Amniotic stem cell (primary cell): ENCODE results near the gene RAB36.

ENCODE experiments used
- DNase-seq: peaks from one replicate; lab custom pipeline; 2025; lab: John Stamatoyannopoulos, UW

RAB36 gene

DNA sequence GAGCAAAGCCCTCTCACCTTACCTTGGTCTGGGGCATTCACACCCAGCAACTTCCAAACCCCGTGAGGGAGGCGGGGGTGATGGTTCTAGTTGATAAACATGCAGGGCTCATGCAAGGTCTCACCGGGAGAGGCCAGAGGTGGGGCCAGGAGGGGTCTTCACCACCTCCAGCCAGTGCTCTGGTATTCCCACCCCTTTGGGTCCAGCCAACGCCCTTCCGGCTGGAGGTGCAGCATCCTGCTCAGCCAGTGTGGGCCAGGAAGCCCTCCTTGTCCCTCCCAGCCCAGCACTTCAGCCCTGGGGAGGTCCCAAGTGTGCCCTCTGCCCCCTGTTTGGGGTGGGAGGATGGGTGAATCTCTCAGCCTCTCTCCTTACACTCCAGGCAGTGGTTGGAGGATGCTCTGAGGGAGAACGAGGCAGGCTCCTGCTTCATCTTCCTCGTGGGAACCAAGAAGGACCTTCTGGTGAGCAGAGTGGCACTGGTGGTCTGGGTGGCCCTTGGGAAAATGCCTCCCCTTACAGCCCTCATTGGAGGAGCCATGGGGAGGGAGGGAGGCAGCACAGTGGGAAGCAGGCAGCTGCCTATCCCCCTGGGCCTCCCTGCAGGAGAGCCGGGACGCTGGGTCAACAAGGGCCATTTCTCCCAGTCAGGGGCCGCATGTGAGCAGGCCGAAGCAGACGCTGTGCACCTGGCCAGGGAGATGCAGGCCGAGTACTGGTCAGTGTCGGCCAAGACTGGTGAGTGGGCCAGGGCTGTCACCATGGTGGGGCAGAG lies 13.4 kb downstream of the RAB36 start:
- DNase-seq = no peak

DNA sequence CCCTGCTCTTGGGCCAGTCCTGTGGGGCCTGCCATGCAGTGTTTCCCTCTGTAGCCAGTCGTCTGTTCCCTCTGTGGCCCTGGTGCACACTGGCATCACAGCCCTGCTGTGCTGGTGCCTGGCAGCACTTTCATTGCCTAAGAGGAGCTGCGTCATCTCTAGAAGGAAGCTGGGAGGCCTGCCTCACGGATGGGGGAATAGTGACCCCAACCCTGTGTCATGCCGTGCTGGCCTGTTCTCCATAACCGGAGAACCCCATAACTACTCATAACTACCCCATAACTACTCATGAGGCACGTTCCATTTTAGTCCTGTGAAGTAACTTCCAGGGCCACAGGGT lies 14.0 kb downstream of the RAB36 start:
- no peak for DNase-seq

DNA sequence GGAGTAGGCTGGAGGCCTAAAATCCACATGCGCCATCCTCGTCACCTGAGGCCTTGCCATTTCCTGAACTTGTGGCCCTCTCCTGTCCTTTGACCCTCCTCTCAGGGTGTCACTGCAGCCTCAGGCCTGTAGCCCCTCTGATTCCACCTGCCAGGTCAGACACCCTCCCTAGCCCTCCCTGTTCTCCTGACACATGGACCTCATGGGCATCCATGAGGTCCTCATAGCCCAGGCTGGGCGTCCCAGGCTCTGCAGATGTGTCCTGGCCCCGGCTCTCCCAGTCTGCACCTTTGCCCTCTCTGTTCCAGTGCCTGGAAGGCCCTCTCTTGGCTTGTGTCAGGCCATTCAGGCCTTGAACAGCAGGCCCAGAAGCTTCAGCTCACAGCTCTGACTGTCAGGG lies 15.8 kb downstream of the RAB36 start:
- DNase-seq = no peak

DNA sequence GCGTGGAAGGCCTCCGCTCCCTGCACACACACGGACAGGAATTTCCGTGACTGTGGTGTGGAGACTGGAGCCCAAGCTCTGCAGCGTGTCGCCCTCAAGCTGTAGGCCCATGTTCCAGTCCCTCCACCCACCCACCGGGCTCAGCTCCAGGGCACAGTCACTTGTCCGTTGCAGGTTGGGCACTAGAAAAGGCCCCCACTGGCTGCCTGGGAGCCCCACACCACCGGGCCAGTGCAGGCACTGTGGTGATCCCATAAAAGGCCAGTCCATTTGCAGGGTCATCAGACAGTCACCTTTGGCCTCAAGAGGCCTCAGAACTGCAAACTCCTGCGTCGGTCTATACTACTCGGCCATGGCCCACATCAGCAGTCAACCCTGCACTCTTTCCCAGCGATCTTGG lies 16.3 kb downstream of the RAB36 start:
- DNase-seq = no peak

DNA sequence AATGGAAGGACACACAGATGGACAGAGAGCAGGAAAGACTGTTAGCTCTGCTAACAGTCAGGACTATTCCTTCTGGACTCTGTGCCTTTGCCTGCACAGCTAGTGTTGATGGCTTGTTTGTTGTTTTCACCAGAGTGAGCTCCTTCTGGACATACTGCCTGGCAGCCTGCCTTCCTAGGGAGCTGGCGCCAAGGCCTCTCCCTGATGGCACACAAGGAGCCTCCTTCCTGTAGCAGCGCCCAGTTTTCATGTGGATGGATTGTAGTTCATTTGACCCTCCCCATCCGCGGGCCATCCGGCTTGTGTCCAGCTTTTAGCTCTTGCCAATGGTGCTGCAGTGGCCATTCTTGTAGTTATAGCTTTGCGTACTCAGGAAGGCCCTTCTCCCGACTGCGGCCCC lies 18.4 kb downstream of the RAB36 start:
- no peak for DNase-seq

DNA sequence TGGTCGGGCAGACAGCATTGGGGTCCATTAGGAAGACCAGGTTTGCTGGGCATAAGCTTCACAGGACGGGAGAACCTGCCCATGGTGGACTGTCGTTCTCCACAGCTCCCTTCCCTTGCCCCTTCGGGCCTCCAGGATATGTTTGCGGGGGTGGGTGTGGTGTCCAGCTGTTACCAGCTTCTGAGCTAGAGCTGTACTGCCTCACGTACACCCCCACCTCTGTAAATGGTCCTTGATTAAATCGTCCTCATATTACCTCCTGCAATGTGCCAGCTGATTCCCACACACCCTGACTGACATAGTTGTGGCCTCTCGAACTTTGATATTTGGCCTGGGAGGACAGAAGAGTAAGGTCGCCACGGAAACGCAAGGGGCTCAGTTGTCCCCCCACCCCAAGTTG lies 18.8 kb downstream of the RAB36 start:
- no peak for DNase-seq

DNA sequence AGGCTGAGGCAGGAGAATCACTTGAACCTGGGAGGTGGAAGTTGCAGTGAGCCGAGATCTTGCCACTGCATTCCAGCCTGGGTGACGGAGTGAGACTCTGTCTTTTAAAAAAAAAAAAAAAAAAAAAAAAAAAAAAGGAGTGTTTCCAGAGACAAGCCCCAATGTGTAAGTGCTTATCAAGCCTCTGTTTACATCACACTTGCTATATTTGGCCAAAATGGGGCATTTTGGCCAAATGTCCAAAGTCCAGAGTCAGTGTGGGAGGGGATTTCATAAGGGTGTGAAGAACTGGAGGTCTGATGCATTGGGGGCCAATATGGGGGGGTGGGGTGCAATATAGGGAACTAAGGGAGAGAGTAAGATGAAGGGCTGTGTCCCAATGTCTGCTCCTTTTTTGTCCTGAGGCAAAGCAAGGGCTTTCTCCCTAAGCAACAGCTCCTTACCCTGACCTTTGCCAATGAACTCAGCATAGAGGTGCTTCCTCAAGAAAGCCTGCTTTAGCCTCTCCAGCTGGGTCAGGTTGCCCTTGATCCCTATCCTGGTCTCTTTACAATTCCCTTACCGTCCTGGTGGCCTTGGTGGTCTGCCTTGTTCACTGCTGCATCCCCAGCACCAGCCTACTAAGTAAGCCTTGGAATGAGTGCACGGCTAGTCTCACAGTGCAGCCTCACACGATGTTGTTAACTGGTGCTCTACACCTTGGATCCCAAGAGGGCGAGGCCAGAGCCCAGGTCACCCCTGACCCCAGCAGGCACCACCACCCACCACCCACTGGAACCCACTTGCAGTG lies 21.0 kb downstream of the RAB36 start:
- DNase-seq = no peak

DNA sequence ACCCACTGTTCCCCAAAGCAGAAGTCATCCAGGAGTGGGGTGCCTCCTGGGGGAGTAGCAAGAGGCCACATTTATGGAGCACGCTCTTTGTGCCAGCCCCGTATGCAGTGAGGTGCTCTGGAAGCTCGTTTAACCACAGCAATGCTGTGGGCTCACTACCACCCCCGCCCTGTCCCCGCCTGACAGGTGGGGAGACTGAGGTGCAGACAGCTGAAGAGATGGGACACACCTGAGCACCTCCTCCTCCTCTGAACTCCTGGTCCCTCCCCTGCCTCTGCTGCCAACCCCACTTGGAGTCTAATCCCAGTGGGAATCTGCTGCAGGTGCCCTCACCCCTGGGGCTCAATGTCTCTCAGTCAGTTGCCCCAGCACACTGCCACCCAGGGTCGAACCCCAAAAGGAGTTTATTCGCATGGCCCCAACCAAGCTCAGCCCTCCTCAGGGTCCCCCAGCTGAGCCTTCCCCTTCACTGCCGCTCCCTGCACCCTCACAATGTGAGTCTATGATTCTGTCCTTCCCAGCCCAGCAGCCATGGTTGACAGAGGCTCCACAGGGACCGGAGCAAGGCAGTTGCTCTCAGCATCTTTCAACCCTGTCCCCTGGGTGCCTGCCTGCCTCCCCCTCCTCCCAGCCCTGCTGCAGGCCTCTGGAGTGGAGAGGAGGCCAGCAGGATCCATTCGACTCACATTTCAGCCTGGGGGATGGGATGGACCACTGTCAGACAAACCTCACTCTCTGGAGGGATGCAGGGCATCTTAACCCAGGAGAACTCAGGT lies 21.8 kb downstream of the RAB36 start:
- DNase-seq = no peak

DNA sequence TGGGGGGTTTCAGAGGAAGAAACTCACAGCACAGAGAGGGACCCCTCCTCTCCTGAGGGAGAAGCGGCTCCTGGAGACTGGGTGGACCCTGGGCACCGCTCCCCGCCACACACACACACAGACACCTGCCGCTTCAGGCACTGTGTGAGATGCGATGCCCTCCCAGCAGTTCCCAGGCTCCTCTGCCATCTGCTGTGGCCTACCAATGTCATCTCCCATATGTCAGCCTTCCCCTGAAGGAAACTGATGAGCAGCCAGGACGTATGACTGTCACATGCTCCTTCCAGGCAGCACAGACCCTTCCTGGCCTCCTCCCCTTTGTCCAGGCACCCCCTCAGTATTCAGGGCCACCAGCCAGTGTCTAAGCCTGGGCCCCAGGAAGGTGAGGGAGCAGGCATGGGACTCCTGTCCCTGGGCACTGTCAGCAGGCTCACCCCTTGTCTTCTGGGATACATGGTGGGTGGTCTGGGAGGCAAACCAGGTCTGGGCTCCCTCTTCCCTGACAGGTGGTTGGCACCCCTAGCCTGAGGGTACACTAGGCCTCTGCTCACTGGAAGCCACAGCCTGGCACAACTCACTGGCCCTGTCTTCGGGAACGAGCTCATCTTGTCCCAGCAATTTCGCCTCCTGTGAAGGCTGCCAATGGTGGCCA lies 23.2 kb downstream of the RAB36 start:
- no peak for DNase-seq

DNA sequence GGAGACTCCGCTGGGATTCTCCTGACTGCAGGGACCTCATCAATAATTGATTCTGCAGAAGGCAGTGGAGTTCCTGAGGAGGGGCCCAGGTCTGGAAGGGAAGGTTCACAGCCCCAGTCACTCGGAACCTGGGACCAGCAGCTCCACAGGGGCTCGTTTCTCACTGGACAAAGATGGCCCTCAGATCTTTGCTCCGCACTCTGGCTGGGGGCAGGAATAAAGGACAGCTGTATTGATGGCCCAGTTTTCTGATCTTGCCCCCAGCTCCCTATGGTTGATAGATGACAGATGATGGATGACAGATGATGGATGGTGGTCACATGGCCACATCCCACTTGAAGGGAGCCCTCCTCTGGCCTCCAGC lies 23.7 kb downstream of the RAB36 start:
- DNase-seq = no peak

DNA sequence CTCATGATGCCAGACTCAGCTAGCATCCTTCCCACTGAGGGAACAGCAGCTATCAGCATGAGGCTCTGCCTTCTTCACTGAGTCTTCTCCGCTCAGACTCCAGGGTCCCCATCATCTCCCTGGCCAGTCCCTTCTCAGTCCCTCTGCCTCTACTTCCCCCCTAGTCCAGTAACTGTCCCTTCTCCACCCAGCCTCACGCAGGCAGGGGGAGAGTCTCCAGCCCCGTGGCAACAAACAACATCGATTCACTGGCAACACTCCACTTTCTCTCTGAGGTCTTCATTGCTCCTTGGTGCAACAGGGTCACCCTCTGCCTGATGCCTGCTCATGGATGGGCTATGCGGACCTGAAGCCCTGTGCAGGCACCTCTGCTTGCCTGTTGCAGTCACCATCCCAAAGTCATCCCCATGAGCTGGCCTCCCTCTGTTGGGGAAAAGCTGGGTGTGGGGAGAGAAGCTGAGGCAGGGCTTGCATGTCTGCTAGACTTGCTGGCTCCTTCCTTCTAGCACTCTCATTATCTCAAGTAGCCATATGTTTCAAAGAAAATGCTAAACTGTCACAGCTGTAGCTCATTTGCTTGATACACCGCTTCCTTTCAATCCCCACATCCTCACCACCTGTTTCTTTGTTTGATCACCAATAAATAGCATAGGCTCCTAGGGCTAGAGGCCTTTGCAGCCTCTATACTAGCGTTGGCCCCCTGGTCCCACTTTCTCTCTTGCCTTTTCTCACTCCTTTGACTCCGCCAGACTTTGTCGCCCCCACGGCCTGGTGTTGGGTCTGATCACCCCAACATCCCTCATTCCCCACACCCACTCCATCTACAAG lies 30.8 kb downstream of the RAB36 start:
- no peak for DNase-seq

DNA sequence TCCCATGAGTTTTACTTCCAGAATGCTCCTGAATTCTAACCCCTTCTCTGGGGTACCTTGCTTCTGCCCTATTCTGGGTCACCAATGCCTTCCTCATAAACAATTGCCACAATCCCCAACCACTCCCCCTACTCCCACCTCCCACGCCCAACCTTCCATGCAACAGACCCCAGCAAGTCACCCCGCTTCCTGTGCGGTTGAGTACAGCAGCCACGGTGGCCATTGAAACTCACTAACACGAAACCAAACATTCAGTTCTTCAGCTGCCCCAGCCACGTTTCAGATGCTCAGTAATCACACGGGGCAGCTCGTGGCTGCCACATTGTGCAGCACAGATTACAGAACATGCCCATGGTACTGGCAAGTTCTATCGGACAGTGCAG lies 31.4 kb downstream of the RAB36 start:
- no peak for DNase-seq

DNA sequence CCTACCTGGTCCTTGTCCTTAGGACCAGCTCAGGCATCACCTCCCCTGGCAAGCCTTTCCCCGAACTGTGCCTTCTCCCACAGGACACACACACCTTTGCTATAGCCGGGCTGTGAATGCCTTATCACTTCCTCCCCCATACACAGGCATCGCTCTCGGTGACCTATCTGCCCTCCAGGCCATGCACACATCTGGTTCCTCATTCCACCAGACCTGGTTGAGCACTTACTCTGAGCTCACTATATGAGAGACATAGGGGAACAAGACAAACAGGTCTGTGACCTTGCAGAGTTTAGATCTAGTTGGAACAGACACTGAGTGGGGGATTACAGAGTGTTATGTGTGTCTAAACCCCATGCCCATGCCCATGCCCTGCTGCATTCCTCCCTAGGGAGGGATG lies 31.9 kb downstream of the RAB36 start:
- no peak for DNase-seq

DNA sequence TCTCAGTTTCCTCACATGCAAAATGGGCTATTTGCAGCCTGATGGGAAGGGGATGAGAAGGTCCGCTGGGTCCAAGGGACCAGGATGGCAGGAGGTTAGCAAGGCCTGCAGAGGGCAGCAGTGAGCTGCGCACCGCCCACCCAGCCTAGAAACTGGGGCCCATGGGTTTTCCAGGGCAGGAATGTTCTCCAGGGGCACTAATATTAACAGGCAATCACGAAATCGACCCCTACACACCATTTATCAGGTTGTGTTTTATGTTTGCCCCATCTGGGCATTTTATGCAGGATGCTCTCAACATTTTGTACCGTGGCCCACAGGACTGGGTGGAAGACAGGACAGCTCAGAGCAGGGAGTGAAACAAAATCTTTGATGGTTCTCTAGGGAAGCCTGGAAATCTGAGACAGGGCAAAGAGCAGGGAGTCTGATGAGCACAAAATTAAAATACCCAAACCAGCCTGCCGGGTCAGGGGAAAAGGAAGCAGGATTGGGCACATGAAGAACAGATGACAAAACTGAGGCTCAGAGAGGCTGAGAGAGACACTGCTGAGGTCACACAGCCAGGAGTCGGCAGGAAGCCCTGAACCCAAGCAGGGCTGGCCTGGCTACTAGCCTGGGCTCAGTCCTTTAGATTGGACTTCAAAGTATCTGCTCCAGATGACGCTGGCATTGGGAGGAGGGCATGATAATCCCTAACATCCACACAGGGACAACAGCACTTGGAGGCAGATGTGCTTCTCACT lies 33.4 kb downstream of the RAB36 start:
- no peak for DNase-seq

DNA sequence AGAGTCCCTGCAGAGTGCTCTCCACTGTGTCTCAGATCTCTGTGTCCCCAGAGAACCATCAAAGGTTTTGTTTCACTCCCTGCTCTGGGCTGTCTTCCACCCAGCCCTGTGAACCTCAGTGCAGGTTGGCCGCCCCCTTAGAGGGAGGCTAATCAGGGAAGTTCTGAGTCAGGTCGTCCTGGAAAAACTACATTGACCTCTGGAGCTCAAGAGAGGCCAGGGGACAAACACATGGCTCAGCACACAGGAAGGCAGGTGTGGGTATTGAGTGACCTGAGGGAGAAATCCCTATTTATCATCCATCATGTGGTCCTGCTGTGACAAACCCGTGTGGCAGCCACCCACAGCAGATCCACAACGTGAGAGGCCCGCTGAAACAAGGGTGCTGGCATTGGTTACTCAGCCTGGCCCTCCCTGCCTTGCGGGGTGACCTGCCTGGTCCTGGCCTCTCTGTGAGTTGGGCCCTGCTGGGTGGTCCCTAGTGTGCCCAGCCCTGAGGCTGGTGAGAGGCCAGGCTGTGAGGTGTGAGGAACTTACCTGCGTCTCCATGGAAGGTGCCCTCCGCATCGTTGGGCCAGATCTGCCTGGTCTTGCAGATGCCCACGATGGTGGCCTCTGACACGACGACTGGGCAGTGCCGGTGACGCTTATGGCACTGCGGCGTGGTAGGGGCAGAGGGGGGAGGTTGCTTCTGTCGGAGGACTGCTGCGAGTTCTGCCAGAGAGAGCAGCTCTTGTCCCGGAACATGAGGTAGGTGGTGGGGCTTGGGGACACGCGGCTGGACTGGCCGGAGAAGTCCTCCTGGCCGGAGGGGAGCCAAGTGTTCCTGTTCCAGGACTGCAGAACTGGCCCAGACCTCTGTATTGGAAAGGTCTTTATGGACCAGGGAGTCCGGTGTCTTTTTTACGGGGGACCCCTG lies 34.4 kb downstream of the RAB36 start:
- no peak for DNase-seq

DNA sequence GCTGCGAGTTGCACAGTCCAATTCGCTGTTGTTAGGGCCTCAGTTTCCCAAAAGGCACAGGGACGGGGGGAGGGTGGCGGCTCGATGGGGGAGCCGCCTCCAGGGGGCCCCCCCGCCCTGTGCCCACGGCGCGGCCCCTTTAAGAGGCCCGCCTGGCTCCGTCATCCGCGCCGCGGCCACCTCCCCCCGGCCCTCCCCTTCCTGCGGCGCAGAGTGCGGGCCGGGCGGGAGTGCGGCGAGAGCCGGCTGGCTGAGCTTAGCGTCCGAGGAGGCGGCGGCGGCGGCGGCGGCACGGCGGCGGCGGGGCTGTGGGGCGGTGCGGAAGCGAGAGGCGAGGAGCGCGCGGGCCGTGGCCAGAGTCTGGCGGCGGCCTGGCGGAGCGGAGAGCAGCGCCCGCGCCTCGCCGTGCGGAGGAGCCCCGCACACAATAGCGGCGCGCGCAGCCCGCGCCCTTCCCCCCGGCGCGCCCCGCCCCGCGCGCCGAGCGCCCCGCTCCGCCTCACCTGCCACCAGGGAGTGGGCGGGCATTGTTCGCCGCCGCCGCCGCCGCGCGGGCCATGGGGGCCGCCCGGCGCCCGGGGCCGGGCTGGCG lies 35.1 kb downstream of the RAB36 start, which contains the start of gene BCR:
BCR (plus strand) TSS at position 209 of the 592 bp plus-strand sequence. CDS start 452 bp downstream, outside the sequence.
- no peak for DNase-seq

DNA sequence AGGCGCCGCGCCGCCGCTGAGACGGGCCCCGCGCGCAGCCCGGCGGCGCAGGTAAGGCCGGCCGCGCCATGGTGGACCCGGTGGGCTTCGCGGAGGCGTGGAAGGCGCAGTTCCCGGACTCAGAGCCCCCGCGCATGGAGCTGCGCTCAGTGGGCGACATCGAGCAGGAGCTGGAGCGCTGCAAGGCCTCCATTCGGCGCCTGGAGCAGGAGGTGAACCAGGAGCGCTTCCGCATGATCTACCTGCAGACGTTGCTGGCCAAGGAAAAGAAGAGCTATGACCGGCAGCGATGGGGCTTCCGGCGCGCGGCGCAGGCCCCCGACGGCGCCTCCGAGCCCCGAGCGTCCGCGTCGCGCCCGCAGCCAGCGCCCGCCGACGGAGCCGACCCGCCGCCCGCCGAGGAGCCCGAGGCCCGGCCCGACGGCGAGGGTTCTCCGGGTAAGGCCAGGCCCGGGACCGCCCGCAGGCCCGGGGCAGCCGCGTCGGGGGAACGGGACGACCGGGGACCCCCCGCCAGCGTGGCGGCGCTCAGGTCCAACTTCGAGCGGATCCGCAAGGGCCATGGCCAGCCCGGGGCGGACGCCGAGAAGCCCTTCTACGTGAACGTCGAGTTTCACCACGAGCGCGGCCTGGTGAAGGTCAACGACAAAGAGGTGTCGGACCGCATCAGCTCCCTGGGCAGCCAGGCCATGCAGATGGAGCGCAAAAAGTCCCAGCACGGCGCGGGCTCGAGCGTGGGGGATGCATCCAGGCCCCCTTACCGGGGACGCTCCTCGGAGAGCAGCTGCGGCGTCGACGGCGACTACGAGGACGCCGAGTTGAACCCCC lies 35.8 kb downstream of the RAB36 start:
- no peak for DNase-seq

DNA sequence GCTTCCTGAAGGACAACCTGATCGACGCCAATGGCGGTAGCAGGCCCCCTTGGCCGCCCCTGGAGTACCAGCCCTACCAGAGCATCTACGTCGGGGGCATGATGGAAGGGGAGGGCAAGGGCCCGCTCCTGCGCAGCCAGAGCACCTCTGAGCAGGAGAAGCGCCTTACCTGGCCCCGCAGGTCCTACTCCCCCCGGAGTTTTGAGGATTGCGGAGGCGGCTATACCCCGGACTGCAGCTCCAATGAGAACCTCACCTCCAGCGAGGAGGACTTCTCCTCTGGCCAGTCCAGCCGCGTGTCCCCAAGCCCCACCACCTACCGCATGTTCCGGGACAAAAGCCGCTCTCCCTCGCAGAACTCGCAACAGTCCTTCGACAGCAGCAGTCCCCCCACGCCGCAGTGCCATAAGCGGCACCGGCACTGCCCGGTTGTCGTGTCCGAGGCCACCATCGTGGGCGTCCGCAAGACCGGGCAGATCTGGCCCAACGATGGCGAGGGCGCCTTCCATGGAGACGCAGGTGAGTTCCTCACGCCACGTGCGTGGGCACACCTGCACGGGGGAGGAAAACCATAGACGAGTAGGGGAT lies 36.5 kb downstream of the RAB36 start:
- DNase-seq = no peak
